SK-N-SH treated with all-trans-retinoic acid at 6 μM for 48 hours (cell line): ENCODE data around the gene SOWAHB.

Source experiments
- ARNTL ChIP-seq: fragments of 450-650 bp; formaldehyde crosslinking; IDR thresholded peaks from 2 replicates; pipeline ENCODE4 v1.5.0; 2020; ENCODE audit warnings: low read depth, mild to moderate bottlenecking, moderate library complexity, borderline replicate concordance
- CREB5 ChIP-seq: fragments of 250-450 bp; sonication (Bioruptor Pico); IDR thresholded peaks from 2 replicates; pipeline ENCODE4 v1.5.1; 2020; ENCODE audit warnings: low read depth, mild to moderate bottlenecking, moderate library complexity
- ISL1 ChIP-seq: fragments of 250-450 bp; sonication (Bioruptor Pico); IDR thresholded peaks from 2 replicates; pipeline ENCODE4 v2.1.2; 2022; ENCODE audit warnings: mild to moderate bottlenecking, moderate library complexity
- PPARA ChIP-seq: fragments of 250-450 bp; sonication (Bioruptor Pico); IDR thresholded peaks from 2 replicates; pipeline ENCODE4 v1.5.0; 2020; ENCODE audit warnings: mild to moderate bottlenecking, borderline replicate concordance
- RARB ChIP-seq: fragments of 250-450 bp; sonication (Bioruptor Pico); IDR thresholded peaks from 2 replicates; pipeline ENCODE4 v1.8.0; 2021; ENCODE audit warnings: mild to moderate bottlenecking, moderate library complexity
- TSHZ2 ChIP-seq: fragments of 250-450 bp; sonication (Bioruptor Pico); IDR thresholded peaks from 2 replicates; pipeline ENCODE4 v1.5.0; 2020; ENCODE audit warnings: mild to moderate bottlenecking, moderate library complexity
- ZFP30 ChIP-seq: fragments of 450-650 bp; formaldehyde crosslinking; IDR thresholded peaks from 2 replicates; pipeline ENCODE4 v1.5.0; 2022; ENCODE audit warnings: mild to moderate bottlenecking, moderate library complexity
- ZNF565 ChIP-seq: fragments of 450-650 bp; formaldehyde crosslinking; conservative IDR thresholded peaks from 2 replicates; pipeline ENCODE4 v1.5.0; 2020; ENCODE audit warnings: low read depth, mild to moderate bottlenecking, moderate library complexity
- TF ChIP-seq, protein P1 (sequence below): fragments of 250-450 bp; sonication (Bioruptor Pico); IDR thresholded peaks from 2 replicates; pipeline ENCODE4 v1.8.0; 2020; ENCODE audit warnings: mild to moderate bottlenecking, moderate library complexity, borderline replicate concordance
- TF ChIP-seq, protein P2 (sequence below): fragments of 250-450 bp; sonication (Bioruptor Pico); IDR thresholded peaks from 2 replicates; pipeline ENCODE4 v1.8.0; 2021; ENCODE audit warnings: low read depth, mild to moderate bottlenecking, moderate library complexity, borderline replicate concordance

DNA sequence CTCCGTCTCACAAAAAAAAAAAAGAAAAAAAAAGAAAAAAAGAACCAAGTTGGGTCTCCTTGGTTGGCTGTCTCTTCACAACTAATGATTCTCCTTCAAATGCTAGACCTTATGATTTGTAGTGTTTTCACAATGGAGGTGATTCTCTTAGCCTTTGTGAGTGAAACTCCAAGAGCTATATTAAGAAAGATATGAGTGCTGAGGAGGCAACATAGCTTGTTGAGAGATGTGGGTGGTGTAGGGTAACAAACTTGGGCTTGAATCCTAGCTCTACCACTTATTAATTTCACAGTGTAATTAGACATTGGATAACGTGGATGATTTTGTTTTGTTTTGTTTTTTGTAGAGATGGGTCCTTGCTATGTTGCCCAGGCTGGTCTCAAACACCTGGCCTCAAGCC, 41.2 kb upstream of the SOWAHB start:
- no peak for TF ChIP-seq ISL1 (CRISPR knock-in tag)
- TF ChIP-seq, protein P1, sequence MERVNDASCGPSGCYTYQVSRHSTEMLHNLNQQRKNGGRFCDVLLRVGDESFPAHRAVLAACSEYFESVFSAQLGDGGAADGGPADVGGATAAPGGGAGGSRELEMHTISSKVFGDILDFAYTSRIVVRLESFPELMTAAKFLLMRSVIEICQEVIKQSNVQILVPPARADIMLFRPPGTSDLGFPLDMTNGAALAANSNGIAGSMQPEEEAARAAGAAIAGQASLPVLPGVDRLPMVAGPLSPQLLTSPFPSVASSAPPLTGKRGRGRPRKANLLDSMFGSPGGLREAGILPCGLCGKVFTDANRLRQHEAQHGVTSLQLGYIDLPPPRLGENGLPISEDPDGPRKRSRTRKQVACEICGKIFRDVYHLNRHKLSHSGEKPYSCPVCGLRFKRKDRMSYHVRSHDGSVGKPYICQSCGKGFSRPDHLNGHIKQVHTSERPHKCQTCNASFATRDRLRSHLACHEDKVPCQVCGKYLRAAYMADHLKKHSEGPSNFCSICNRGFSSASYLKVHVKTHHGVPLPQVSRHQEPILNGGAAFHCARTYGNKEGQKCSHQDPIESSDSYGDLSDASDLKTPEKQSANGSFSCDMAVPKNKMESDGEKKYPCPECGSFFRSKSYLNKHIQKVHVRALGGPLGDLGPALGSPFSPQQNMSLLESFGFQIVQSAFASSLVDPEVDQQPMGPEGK: no peak
- no peak for TF ChIP-seq RARB (CRISPR knock-in tag)
- no peak for TF ChIP-seq CREB5
- no peak for TF ChIP-seq ZNF565 (CRISPR knock-in tag)
- TF ChIP-seq TSHZ2 (CRISPR knock-in tag): no peak
- TF ChIP-seq PPARA (CRISPR knock-in tag): no peak
- TF ChIP-seq, protein P2, sequence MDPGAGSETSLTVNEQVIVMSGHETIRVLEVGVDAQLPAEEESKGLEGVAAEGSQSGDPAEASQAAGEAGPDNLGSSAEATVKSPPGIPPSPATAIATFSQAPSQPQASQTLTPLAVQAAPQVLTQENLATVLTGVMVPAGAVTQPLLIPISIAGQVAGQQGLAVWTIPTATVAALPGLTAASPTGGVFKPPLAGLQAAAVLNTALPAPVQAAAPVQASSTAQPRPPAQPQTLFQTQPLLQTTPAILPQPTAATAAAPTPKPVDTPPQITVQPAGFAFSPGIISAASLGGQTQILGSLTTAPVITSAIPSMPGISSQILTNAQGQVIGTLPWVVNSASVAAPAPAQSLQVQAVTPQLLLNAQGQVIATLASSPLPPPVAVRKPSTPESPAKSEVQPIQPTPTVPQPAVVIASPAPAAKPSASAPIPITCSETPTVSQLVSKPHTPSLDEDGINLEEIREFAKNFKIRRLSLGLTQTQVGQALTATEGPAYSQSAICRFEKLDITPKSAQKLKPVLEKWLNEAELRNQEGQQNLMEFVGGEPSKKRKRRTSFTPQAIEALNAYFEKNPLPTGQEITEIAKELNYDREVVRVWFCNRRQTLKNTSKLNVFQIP (CRISPR knock-in tag): no peak
- TF ChIP-seq ARNTL: no peak
- no peak for TF ChIP-seq ZFP30 (CRISPR knock-in tag)
